ENCODE measurements around the gene INSR. TPM values are rescaled to one million over a fixed set of nuclear protein-coding genes. Genes with fewer than 3 reads are reported as not detected.
A peak's percentile ranks its signal among the peaks of the same experiment; 100 is the strongest.

Gene INSR
- total RNA-seq, 1 experiment from 2014 or later, result 8.4 TPM

DNA sequence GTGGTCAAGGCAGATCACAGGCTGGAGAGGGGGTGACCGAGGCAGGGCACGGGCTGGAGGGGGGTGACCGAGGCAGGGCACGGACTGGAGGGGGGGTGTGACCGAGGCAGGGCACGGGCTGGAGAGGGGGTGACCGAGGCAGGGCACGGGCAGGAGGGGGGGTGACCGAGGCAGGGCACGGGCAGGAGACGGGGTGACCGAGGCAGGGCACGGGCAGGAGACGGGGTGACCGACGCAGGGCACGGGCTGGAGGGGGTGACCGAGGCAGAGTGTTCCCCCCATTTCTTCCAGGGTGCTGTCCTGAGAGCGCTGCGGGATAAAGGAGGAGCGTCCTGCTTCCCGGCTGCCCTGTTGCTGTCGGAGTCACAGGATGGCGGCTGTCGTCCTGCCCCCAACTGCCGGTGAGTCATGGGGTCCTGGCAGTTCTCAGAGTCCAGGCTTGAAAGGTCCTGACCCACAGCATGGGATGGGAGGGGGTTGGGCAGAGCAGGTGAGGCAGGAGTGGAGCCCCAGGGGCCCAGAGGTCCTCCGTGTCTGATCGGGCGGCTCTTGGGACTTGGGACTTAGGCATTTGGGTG lies 219.4 kb downstream of the INSR start:
- CTCF ChIA-PET, result no interaction called here
- Mint-ChIP-seq H3K9me3 (ENCODE audit: low read depth, unreplicated experiment) (peaks cover 13% of the 10 kb centered on the region), H3K27me3 (ENCODE audit: unreplicated experiment) (no peaks in the 10 kb centered on the region), H3K4me3 (ENCODE audit: low read depth, unreplicated experiment) (no peak overlapping the region), H3K4me1 (ENCODE audit: low read depth, unreplicated experiment) (no peaks in the 10 kb centered on the region), H3K36me3 (ENCODE audit: insufficient read depth, unreplicated experiment) (peaks cover 66% of the 10 kb centered on the region), H3K27ac (ENCODE audit: unreplicated experiment) (no peak overlapping the region)
- intact Hi-C loops (cut with micrococcal nuclease; ENCODE audit: unreplicated experiment), result no loop called here
- DNase-seq, result no peak
- no TSS peak for BruUV-seq (replicated peaks)
- TF ChIP-seq, protein P1, sequence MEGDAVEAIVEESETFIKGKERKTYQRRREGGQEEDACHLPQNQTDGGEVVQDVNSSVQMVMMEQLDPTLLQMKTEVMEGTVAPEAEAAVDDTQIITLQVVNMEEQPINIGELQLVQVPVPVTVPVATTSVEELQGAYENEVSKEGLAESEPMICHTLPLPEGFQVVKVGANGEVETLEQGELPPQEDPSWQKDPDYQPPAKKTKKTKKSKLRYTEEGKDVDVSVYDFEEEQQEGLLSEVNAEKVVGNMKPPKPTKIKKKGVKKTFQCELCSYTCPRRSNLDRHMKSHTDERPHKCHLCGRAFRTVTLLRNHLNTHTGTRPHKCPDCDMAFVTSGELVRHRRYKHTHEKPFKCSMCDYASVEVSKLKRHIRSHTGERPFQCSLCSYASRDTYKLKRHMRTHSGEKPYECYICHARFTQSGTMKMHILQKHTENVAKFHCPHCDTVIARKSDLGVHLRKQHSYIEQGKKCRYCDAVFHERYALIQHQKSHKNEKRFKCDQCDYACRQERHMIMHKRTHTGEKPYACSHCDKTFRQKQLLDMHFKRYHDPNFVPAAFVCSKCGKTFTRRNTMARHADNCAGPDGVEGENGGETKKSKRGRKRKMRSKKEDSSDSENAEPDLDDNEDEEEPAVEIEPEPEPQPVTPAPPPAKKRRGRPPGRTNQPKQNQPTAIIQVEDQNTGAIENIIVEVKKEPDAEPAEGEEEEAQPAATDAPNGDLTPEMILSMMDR (IDR thresholded peaks at IDR 0.05; ENCODE audit: unreplicated experiment), result no peak

DNA sequence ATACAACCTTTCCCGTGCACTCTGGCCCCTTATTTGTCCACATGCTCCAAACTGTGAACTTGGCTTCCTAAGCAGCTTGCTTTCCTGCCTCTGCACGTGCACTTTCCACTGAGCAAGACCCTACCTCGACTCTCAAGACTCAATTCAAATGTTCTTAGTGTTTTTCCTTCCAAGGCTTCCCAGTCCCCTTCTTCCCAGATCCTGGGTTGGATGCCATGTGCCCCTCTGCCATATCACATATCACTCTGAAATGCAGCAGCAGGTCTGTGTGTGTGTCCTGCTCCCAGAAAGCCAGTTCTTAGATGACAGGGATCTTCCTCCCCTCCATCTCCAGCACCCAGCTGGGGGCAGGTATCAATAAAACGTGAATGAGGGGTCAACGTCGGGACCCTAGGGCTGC lies 221.7 kb downstream of the INSR start:
- TF ChIP-seq, protein P1 (IDR thresholded peaks at IDR 0.05; ENCODE audit: unreplicated experiment), result no peak
- Mint-ChIP-seq H3K27me3 (ENCODE audit: unreplicated experiment) (no peaks in the 10 kb centered on the region), H3K9me3 (ENCODE audit: low read depth, unreplicated experiment) (peaks cover 6% of the 10 kb centered on the region), H3K4me3 (ENCODE audit: low read depth, unreplicated experiment) (no peak overlapping the region), H3K4me1 (ENCODE audit: low read depth, unreplicated experiment) (no peaks in the 10 kb centered on the region), H3K36me3 (ENCODE audit: insufficient read depth, unreplicated experiment) (peaks cover 56% of the 10 kb centered on the region), H3K27ac (ENCODE audit: unreplicated experiment) (peak overlapping the region; percentile 52)
- intact Hi-C loops (cut with micrococcal nuclease; ENCODE audit: unreplicated experiment), result no loop called here
- BruUV-seq (replicated peaks), result no TSS peak
- CTCF ChIA-PET, result no interaction called here
- DNase-seq, result no peak

GRCh38 chr19:7069904-7070226 lies 224.3 kb downstream of the INSR start:
- no TSS peak for BruUV-seq (replicated peaks)
- TF ChIP-seq, protein P1 (IDR thresholded peaks at IDR 0.05; ENCODE audit: unreplicated experiment), result no peak
- H3K4me1 Mint-ChIP-seq (ENCODE audit: low read depth, unreplicated experiment), result no peaks in the 10 kb centered on the region
- intact Hi-C loops (cut with micrococcal nuclease; ENCODE audit: unreplicated experiment), result no loop called here
- H3K36me3 Mint-ChIP-seq (ENCODE audit: insufficient read depth, unreplicated experiment), result peaks cover 48% of the 10 kb centered on the region
- H3K9me3 Mint-ChIP-seq (ENCODE audit: low read depth, unreplicated experiment), result peaks cover 8% of the 10 kb centered on the region
- peak overlapping the region; percentile 92 for H3K4me3 Mint-ChIP-seq (ENCODE audit: low read depth, unreplicated experiment)
- DNase-seq, result no peak
- no peaks in the 10 kb centered on the region for H3K27me3 Mint-ChIP-seq (ENCODE audit: unreplicated experiment)
- peak overlapping the region; percentile 17 for H3K27ac Mint-ChIP-seq (ENCODE audit: unreplicated experiment)
- CTCF ChIA-PET, result no interaction called here

DNA sequence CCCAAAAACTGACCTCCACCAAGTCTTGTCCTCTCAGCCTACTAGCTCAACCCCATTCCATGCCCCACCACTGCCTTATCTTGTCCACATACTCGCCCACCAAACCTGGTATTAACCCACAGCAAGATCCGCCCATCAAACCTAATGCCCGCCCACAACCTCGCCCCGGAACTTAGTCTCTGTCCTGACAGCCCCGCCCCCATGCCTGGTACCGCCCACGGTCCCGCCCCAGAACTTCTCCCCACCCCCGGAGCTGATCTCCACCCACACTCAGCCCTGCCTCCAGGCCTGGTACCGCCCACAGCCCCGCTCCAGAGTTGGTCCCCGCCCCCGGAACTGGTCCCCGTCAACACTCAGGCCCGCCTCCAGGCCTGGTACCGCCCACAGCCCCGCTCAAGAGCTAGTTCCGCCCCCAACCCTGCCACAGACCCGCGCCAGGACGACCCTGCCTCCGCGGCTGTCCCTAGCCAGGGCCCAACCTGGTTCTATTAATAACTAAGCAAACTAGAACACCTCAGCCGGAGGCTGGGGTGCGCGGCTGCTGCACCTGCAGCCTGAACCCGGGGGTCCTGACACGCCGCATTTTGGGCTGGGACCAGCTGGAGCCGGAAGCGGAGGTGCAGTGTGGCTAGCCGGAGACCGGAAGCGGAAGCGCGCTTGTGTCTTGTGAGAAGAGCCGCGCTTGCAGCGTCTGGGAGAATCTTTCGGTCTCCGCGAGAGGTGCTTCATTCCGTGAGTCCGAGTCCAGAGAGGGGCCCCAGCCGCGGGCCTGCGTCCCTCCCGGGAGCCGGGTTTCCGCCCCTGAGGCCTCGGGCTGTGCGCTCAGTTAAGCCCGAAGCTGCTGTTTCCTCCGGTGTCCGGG lies 224.9 kb downstream of the INSR start, which contains the start of gene ZNF557:
Gene ZNF557, plus strand, starts transcription at position 662 of the 862 bp plus-strand sequence. CDS start 5,372 bp downstream, outside the sequence.
- Mint-ChIP-seq H3K4me3 (ENCODE audit: low read depth, unreplicated experiment) (peak within 1 kb of the TSS; percentile 92), H3K4me1 (ENCODE audit: low read depth, unreplicated experiment) (no peaks in the 10 kb centered on the region), H3K36me3 (ENCODE audit: insufficient read depth, unreplicated experiment) (peaks cover 43% of the 10 kb centered on the region), H3K9me3 (ENCODE audit: low read depth, unreplicated experiment) (peaks cover 7% of the 10 kb centered on the region), H3K27ac (ENCODE audit: unreplicated experiment) (peak within 1 kb of the TSS; percentile 17), H3K27me3 (ENCODE audit: unreplicated experiment) (no peaks in the 10 kb centered on the region)
- peak; percentile 96 for DNase-seq
- intact Hi-C loops (cut with micrococcal nuclease; ENCODE audit: unreplicated experiment), result no loop called here
- CTCF ChIA-PET, result interaction anchor here (0.5 to 0.7 kb wide), 3 partner anchors 28 to 291 kb away, joined by 3 to 5 read pairs (median 3); no protein-coding TSS in a partner anchor
- TF ChIP-seq, protein P1 (IDR thresholded peaks at IDR 0.05; ENCODE audit: unreplicated experiment), result no peak
- BruUV-seq (replicated peaks), result no TSS peak
